Activated CD4-positive, alpha-beta T cell treated with anti-CD3 and anti-CD28 coated beads, Interleukin-2, Interleukin-4, amounts not matched to agents 100 ng/mL and 50 ng/mL, durations not matched to agents 16 hours and 8 hours (primary cell): ENCODE data around the gene CDH22.

Experiments used
- DNase-seq: peaks from one replicate; pipeline ENCODE4 v3.0.0-alpha.2; 2020; ENCODE audit warnings: low spot score

Gene CDH22

GRCh38 chr20:46139908-46140482 lies 168.3 kb downstream of the CDH22 start:
- no peak for DNase-seq

- DNase-seq: no peak
Observed at GRCh38 chr20:46139266-46139889, 168.9 kb downstream of the CDH22 start.

GRCh38 chr20:46137816-46138215 lies 170.5 kb downstream of the CDH22 start:
- no peak for DNase-seq

GRCh38 chr20:46135856-46136633 lies 172.3 kb downstream of the CDH22 start:
- no peak for DNase-seq

- no peak for DNase-seq
Observed at GRCh38 chr20:46134716-46135115, 173.6 kb downstream of the CDH22 start.

GRCh38 chr20:46133886-46134654 lies 174.2 kb downstream of the CDH22 start:
- no peak for DNase-seq

- peak; percentile 64 for DNase-seq
Observed at GRCh38 chr20:46132705-46133120, 175.6 kb downstream of the CDH22 start.

GRCh38 chr20:46131396-46131795 lies 176.9 kb downstream of the CDH22 start:
- DNase-seq: no peak

GRCh38 chr20:46130534-46130933 lies 177.8 kb downstream of the CDH22 start:
- no peak for DNase-seq

GRCh38 chr20:46129955-46130481 lies 178.3 kb downstream of the CDH22 start:
- no peak for DNase-seq

- DNase-seq: no peak
Observed at GRCh38 chr20:46128310-46129151, 179.8 kb downstream of the CDH22 start.

- DNase-seq: no peak
Observed at GRCh38 chr20:46127396-46128010, 180.8 kb downstream of the CDH22 start.

GRCh38 chr20:46126440-46127056 lies 181.8 kb downstream of the CDH22 start:
- no peak for DNase-seq
